GM23338 (cell line): ENCODE measurements around the gene COP1. TPM values are rescaled to one million over a fixed set of nuclear protein-coding genes. Genes with fewer than 3 reads are reported as not detected.
"Not testable (repeated sequence)": the region's sequence is repeated elsewhere in the genome, so short reads cannot be mapped to it uniquely, and the experiment has no call there.

Source experiments
- ATAC-seq: fragments of 200-7000 bp; cut with Tn5 transposase; 3 replicates; pipeline ENCODE4 v1.9.1; 2020
- DNase-seq: peaks from one replicate; pipeline ENCODE4 v3.0.0-alpha.2; 2015; ENCODE audit warnings: low spot score
- H2AFZ ChIP-seq: fragments of 200-600 bp; sonication (generic); 2 replicates; pipeline ENCODE4 v1.8.0; 2016; ENCODE audit warnings: antibody characterized with exemption, mild to moderate bottlenecking, moderate library complexity
- H3F3A ChIP-seq: fragments of 200-600 bp; sonication (generic); replicated peaks from 2 replicates; pipeline ENCODE4 v1.8.0; 2017; ENCODE audit warnings: antibody characterized with exemption, mixed run types, low read depth
- H3K27ac ChIP-seq: fragments of 200-600 bp; sonication (generic); 2 replicates; pipeline ENCODE4 v1.6.1; 2016; ENCODE audit warnings: low read depth
- H3K27me3 ChIP-seq: fragments of 200-600 bp; sonication (generic); 2 replicates; pipeline ENCODE4 v1.8.0; 2016; ENCODE audit warnings: mild to moderate bottlenecking, mixed run types, moderate library complexity; ENCODE audit not compliant: insufficient read depth
- H3K36me3 ChIP-seq: fragments of 200-600 bp; sonication (generic); 2 replicates; pipeline ENCODE4 v1.8.0; 2016; ENCODE audit warnings: mild to moderate bottlenecking; ENCODE audit not compliant: insufficient read depth
- H3K4me1 ChIP-seq: fragments of 200-600 bp; sonication (generic); 2 replicates; pipeline ENCODE4 v1.8.0; 2016; ENCODE audit warnings: mild to moderate bottlenecking, moderate library complexity; ENCODE audit not compliant: insufficient read depth
- H3K4me2 ChIP-seq: fragments of 200-600 bp; sonication (generic); 2 replicates; pipeline ENCODE4 v1.7.1; 2017; ENCODE audit warnings: mixed run types
- H3K4me3 ChIP-seq: fragments of 200-600 bp; sonication (generic); 2 replicates; pipeline ENCODE4 v1.6.1; 2016; ENCODE audit warnings: mixed run types
- H3K79me2 ChIP-seq: fragments of 200-600 bp; sonication (generic); replicated peaks from 2 replicates; pipeline ENCODE4 v1.8.0; 2017; ENCODE audit warnings: mild to moderate bottlenecking; ENCODE audit not compliant: insufficient read depth
- H3K9me2 ChIP-seq: fragments of 200-600 bp; sonication (generic); 2 replicates; pipeline ENCODE4 v1.8.0; 2017; ENCODE audit not compliant: insufficient read depth
- H4K20me1 ChIP-seq: fragments of 200-600 bp; sonication (generic); replicated peaks from 2 replicates; pipeline ENCODE4 v1.8.0; 2017; ENCODE audit warnings: mild to moderate bottlenecking; ENCODE audit not compliant: insufficient read depth
- H3K27ac Mint-ChIP-seq: 2 replicates; pipeline ENCODE4 v1.8.0; 2020; ENCODE audit warnings: inconsistent platforms, mild to moderate bottlenecking, moderate library complexity, mixed read lengths
- H3K27me3 Mint-ChIP-seq: 3 replicates; pipeline ENCODE4 v1.8.0; 2022; ENCODE audit warnings: low read depth, mild to moderate bottlenecking, moderate library complexity, mixed read lengths, inconsistent platforms; ENCODE audit not compliant: insufficient read depth, poor library complexity
- H3K36me3 Mint-ChIP-seq: 3 replicates; pipeline ENCODE4 v1.8.0; 2021; ENCODE audit warnings: low read depth, mild to moderate bottlenecking, inconsistent platforms, moderate library complexity, mixed read lengths
- H3K4me1 Mint-ChIP-seq: 3 replicates; pipeline ENCODE4 v1.8.0; 2020; ENCODE audit warnings: mild to moderate bottlenecking, inconsistent platforms, mixed read lengths
- H3K4me3 Mint-ChIP-seq: 3 replicates; pipeline ENCODE4 v1.8.0; 2021; ENCODE audit warnings: moderate library complexity, mild to moderate bottlenecking, inconsistent platforms, mixed read lengths
- H3K9me3 Mint-ChIP-seq: 3 replicates; pipeline ENCODE4 v1.8.0; 2020; ENCODE audit warnings: moderate library complexity, mild to moderate bottlenecking, inconsistent platforms, mixed read lengths
- EZH2 ChIP-seq: fragments of 200-600 bp; sonication (generic); IDR thresholded peaks from one replicate; pipeline ENCODE4 v1.8.0; 2017; ENCODE audit warnings: antibody characterized with exemption, mild to moderate bottlenecking, low read depth; ENCODE audit not compliant: unreplicated experiment
- EZH2phosphoT487 ChIP-seq: fragments of 200-600 bp; sonication (generic); IDR thresholded peaks from one replicate; pipeline ENCODE4 v1.8.1; 2018; ENCODE audit warnings: antibody characterized with exemption; ENCODE audit not compliant: unreplicated experiment
- JUNB ChIP-seq: IDR thresholded peaks from one replicate; pipeline ENCODE4 v1.6.1; 2016; ENCODE audit warnings: antibody characterized with exemption; ENCODE audit not compliant: unreplicated experiment
- POLR2AphosphoS5 ChIP-seq: IDR thresholded peaks from 2 replicates; pipeline ENCODE4 v1.6.1; 2016; ENCODE audit warnings: antibody characterized with exemption, low read depth
- STAT1 ChIP-seq: IDR thresholded peaks from one replicate; pipeline ENCODE4 v1.6.1; 2016; ENCODE audit warnings: antibody characterized with exemption; ENCODE audit not compliant: unreplicated experiment
- ZNF114 ChIP-seq: fragments of 250-450 bp; sonication (Bioruptor Pico); IDR thresholded peaks from 2 replicates; pipeline ENCODE4 v1.5.0; 2020; ENCODE audit warnings: mild to moderate bottlenecking, moderate library complexity
- polyA plus RNA-seq: library from polyadenylated mRNA; unstranded; fragments of >200 nt; fragmentation: Nextera tagmentation; extraction: Ambion mirVana; gene quantifications from 2 replicates; pipeline ENCODE4 v1.2.1, GENCODE V29; 2016
- total RNA-seq: library from RNA; depleted of rRNA; stranded (reverse); fragments of >200 nt; shearing (Covaris generic); gene quantifications from 2 replicates; pipeline ENCODE4 v1.2.3, GENCODE V29; 2014
- TF ChIP-seq, protein P1 (sequence below): fragments of 250-450 bp; sonication (Bioruptor Pico); IDR thresholded peaks from 2 replicates; pipeline ENCODE4 v1.5.0; 2020; ENCODE audit warnings: mild to moderate bottlenecking, moderate library complexity

COP1 gene
- total and polyA plus RNA-seq, 2 experiments from 2014 or later, result 54.0 to 54.9 TPM

DNA sequence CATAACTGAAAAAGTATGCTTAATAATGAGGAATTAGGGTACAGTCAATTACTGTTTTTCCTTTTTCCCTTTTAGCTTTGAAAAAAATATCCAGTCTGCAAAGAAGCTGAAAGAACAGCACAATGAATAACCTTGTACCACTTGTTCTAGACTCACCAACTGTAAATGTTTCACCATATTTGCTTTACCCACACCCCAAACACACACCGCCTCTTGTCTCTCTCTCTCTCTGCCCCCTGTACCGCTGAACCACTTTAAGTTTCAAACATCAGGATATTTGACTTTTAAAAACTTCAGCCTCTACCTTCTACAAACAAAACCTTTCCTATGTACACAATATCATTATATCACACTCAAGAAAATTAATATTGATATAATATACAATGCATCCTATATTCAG lies 197.1 kb downstream of the COP1 start:
- Mint-ChIP-seq H3K27ac (no peak overlapping the region), H3K27me3 (peaks cover 3% of the 10 kb centered on the region), H3K4me3 (no peak overlapping the region), H3K9me3 (peaks cover 34% of the 10 kb centered on the region), H3K36me3 (peaks cover 35% of the 10 kb centered on the region), H3K4me1 (no peaks in the 10 kb centered on the region)
- H3K36me3 ChIP-seq, result no peaks in the 10 kb centered on the region; the same call in 1 of the 2 replicates
- no peaks in the 10 kb centered on the region for H3K4me1 ChIP-seq
- H3K4me2 ChIP-seq, result no peak overlapping the region
- no peaks in the 10 kb centered on the region for H4K20me1 ChIP-seq
- no peaks in the 10 kb centered on the region for H3K9me2 ChIP-seq
- ATAC-seq, result no peak
- H3K4me3 ChIP-seq, result no peak overlapping the region
- no peak overlapping the region for H2AFZ ChIP-seq
- no peaks in the 10 kb centered on the region for H3F3A ChIP-seq
- TF ChIP-seq EZH2 (no peak), POLR2AphosphoS5 (no peak), ZNF114 (CRISPR knock-in tag) (no peak), STAT1 (no peak), EZH2phosphoT487 (no peak), JUNB (no peak)
- TF ChIP-seq, protein P1, sequence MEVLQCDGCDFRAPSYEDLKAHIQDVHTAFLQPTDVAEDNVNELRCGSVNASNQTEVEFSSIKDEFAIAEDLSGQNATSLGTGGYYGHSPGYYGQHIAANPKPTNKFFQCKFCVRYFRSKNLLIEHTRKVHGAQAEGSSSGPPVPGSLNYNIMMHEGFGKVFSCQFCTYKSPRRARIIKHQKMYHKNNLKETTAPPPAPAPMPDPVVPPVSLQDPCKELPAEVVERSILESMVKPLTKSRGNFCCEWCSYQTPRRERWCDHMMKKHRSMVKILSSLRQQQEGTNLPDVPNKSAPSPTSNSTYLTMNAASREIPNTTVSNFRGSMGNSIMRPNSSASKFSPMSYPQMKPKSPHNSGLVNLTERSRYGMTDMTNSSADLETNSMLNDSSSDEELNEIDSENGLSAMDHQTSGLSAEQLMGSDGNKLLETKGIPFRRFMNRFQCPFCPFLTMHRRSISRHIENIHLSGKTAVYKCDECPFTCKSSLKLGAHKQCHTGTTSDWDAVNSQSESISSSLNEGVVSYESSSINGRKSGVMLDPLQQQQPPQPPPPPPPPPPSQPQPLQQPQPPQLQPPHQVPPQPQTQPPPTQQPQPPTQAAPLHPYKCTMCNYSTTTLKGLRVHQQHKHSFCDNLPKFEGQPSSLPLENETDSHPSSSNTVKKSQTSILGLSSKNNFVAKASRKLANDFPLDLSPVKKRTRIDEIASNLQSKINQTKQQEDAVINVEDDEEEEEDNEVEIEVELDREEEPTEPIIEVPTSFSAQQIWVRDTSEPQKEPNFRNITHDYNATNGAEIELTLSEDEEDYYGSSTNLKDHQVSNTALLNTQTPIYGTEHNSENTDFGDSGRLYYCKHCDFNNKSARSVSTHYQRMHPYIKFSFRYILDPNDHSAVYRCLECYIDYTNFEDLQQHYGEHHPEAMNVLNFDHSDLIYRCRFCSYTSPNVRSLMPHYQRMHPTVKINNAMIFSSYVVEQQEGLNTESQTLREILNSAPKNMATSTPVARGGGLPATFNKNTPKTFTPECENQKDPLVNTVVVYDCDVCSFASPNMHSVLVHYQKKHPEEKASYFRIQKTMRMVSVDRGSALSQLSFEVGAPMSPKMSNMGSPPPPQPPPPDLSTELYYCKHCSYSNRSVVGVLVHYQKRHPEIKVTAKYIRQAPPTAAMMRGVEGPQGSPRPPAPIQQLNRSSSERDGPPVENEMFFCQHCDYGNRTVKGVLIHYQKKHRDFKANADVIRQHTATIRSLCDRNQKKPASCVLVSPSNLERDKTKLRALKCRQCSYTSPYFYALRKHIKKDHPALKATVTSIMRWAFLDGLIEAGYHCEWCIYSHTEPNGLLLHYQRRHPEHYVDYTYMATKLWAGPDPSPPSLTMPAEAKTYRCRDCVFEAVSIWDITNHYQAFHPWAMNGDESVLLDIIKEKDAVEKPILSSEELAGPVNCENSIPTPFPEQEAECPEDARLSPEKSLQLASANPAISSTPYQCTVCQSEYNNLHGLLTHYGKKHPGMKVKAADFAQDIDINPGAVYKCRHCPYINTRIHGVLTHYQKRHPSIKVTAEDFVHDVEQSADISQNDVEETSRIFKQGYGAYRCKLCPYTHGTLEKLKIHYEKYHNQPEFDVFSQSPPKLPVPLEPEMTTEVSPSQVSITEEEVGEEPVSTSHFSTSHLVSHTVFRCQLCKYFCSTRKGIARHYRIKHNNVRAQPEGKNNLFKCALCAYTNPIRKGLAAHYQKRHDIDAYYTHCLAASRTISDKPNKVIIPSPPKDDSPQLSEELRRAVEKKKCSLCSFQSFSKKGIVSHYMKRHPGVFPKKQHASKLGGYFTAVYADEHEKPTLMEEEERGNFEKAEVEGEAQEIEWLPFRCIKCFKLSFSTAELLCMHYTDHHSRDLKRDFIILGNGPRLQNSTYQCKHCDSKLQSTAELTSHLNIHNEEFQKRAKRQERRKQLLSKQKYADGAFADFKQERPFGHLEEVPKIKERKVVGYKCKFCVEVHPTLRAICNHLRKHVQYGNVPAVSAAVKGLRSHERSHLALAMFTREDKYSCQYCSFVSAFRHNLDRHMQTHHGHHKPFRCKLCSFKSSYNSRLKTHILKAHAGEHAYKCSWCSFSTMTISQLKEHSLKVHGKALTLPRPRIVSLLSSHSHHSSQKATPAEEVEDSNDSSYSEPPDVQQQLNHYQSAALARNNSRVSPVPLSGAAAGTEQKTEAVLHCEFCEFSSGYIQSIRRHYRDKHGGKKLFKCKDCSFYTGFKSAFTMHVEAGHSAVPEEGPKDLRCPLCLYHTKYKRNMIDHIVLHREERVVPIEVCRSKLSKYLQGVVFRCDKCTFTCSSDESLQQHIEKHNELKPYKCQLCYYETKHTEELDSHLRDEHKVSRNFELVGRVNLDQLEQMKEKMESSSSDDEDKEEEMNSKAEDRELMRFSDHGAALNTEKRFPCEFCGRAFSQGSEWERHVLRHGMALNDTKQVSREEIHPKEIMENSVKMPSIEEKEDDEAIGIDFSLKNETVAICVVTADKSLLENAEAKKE (CRISPR knock-in tag), result no peak
- H3K27me3 ChIP-seq, result no peaks in the 10 kb centered on the region
- no peak overlapping the region for H3K27ac ChIP-seq
- DNase-seq, result no peak
- H3K79me2 ChIP-seq, result no peaks in the 10 kb centered on the region

DNA sequence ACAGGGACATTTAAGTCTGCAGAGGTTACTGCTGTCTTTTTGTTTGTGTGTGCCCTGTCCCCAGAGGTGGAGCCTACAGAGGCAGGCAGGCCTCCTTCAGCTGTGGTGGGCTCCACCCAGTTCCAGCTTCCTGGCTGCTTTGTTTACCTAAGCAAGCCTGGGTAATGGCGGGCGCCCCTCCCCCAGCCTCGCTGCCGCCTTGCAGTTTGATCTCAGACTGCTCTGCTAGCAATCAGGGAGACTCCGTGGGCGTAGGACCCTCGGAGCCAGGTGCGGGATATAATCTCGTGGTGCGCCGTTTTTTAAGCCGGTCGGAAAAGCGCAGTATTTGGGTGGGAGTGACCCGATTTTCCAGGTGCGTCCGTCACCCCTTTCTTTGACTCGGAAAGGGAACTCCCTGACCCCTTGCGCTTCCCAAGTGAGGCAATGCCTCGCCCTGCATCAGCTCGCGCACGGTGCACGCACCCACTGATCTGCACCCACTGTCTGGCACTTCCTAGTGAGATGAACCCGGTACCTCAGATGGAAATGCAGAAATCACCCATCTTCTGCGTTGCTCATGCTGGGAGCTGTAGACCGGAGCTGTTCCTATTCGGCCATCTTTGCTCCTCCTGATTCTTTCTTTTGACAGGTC lies 199.2 kb downstream of the COP1 start:
- not testable (repeated sequence) for H3K4me2 ChIP-seq, H3K27me3 Mint-ChIP-seq, ATAC-seq, H3K9me2 ChIP-seq, H3K27me3 ChIP-seq, H3K4me1 Mint-ChIP-seq, H3K4me1 ChIP-seq, H3K36me3 ChIP-seq, H3K4me3 ChIP-seq, DNase-seq, H3K27ac Mint-ChIP-seq, H3K27ac ChIP-seq, H2AFZ ChIP-seq, H4K20me1 ChIP-seq, H3K4me3 Mint-ChIP-seq, H3K79me2 ChIP-seq, H3F3A ChIP-seq
- Mint-ChIP-seq H3K36me3 (peaks cover 38% of the 10 kb centered on the region), H3K9me3 (peaks cover 40% of the 10 kb centered on the region)

DNA sequence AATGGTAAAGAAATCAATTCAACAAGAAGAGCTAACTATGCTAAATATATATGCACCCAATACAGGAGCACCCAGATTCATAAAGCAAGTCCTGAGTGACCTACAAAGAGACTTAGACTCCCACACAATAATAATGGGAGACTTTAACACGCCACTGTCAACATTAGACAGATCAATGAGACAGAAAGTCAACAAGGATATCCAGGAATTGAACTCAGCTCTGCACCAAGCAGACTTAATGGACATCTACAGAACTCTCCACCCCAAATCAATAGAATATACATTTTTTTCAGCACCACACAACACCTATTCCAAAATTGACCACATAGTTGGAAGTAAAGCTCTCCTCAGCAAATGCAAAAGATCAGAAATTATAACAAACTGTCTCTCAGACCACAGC lies 212.4 kb downstream of the COP1 start:
- not testable (repeated sequence) for H3K27me3 ChIP-seq, H2AFZ ChIP-seq, ATAC-seq, H3K4me3 Mint-ChIP-seq, H3K27ac ChIP-seq, H4K20me1 ChIP-seq, DNase-seq, H3K4me3 ChIP-seq, H3K4me1 ChIP-seq, H3F3A ChIP-seq, H3K27me3 Mint-ChIP-seq, H3K4me1 Mint-ChIP-seq, H3K27ac Mint-ChIP-seq, H3K4me2 ChIP-seq, H3K36me3 ChIP-seq, H3K9me2 ChIP-seq
- H3K79me2 ChIP-seq, result peaks cover 10% of the 10 kb centered on the region
- H3K9me3 Mint-ChIP-seq, result peaks cover 17% of the 10 kb centered on the region
- peaks cover 23% of the 10 kb centered on the region for H3K36me3 Mint-ChIP-seq

DNA sequence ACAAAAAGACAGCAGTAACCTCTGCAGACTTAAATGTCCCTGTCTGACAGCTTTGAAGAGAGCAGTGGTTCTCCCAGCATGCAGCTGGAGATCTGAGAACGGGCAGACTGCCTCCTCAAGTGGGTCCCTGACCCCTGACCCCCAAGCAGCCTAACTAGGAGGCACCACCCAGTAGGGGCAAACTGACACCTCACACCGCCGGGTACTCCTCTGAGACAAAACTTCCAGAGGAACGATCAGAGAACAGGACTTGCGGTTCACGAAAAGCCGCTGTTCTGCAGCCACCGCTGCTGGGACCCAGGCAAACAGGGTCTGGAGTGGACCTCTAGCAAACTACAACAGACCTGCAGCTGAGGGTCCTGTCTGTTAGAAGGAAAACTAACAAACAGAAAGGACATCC lies 214.3 kb downstream of the COP1 start:
- H4K20me1 ChIP-seq, H3K27ac Mint-ChIP-seq, H3K27me3 Mint-ChIP-seq, H2AFZ ChIP-seq, H3K4me1 Mint-ChIP-seq, H3K36me3 ChIP-seq, H3K4me3 Mint-ChIP-seq, H3K9me2 ChIP-seq, H3K4me2 ChIP-seq, H3K4me1 ChIP-seq, ATAC-seq, H3F3A ChIP-seq, H3K27ac ChIP-seq, H3K4me3 ChIP-seq, H3K27me3 ChIP-seq, DNase-seq: not testable (repeated sequence)
- peaks cover 12% of the 10 kb centered on the region for H3K9me3 Mint-ChIP-seq
- H3K79me2 ChIP-seq, result peaks cover 10% of the 10 kb centered on the region
- peaks cover 18% of the 10 kb centered on the region for H3K36me3 Mint-ChIP-seq
